OCI-LY7 (cell line): ENCODE results near the gene SLC20A1. TPM values are rescaled to one million over a fixed set of nuclear protein-coding genes. Genes with fewer than 3 reads are reported as not detected.
"Not testable (repeated sequence)": the region's sequence is repeated elsewhere in the genome, so short reads cannot be mapped to it uniquely, and the experiment has no call there.

Source experiments
- BruUV-seq: library from RNA; stranded (reverse); fragments of 400-500 nt; replicated peaks from 2 replicates; lab custom pipeline; 2021; lab: Mats Ljungman, UMichigan
- CTCF ChIA-PET: fragments of 300-600 bp; sonication (Branson Sonifier 250); formaldehyde crosslinking; loops from one replicate; lab custom pipeline; 2022; ENCODE audit warnings: antibody characterized with exemption; ENCODE audit not compliant: unreplicated experiment; lab: Charles Lee
- POLR2A ChIA-PET: fragments of 300-600 bp; sonication (Branson Sonifier 250); formaldehyde crosslinking; loops from one replicate; lab custom pipeline; 2022; ENCODE audit warnings: antibody characterized with exemption; lab: Charles Lee
- DNase-seq: peaks from one replicate; pipeline ENCODE4 v3.0.0-alpha.2; 2015; ENCODE audit warnings: low spot score
- H2AFZ ChIP-seq: fragments of 200-600 bp; sonication (generic), shearing (Covaris generic); 2 replicates; pipeline ENCODE4 v1.6.1; 2014; ENCODE audit warnings: mild to moderate bottlenecking, antibody characterized with exemption, low read length, moderate library complexity
- H3K27ac ChIP-seq: fragments of 200-600 bp; sonication (generic); 2 replicates; pipeline ENCODE4 v1.5.1; 2014; ENCODE audit warnings: mixed run types, low read depth, mild to moderate bottlenecking, moderate library complexity, low read length, inconsistent platforms; ENCODE audit not compliant: poor library complexity, severe bottlenecking
- H3K36me3 ChIP-seq: fragments of 200-600 bp; sonication (generic); 2 replicates; pipeline ENCODE4 v1.6.1; 2014; ENCODE audit warnings: mild to moderate bottlenecking, antibody characterized with exemption, low read length, moderate library complexity, mixed read lengths; ENCODE audit not compliant: insufficient read depth
- H3K4me1 ChIP-seq: fragments of 200-600 bp; sonication (generic); 2 replicates; pipeline ENCODE4 v1.5.1; 2014; ENCODE audit warnings: mild to moderate bottlenecking, low read length; ENCODE audit not compliant: insufficient read depth, poor library complexity, severe bottlenecking
- H3K4me2 ChIP-seq: fragments of 200-600 bp; sonication (generic); 2 replicates; pipeline ENCODE4 v1.6.1; 2014; ENCODE audit warnings: mild to moderate bottlenecking, low read length
- H3K4me3 ChIP-seq: fragments of 200-600 bp; sonication (generic); 2 replicates; pipeline ENCODE4 v1.5.1; 2014; ENCODE audit warnings: mild to moderate bottlenecking, low read depth, low read length; ENCODE audit not compliant: poor library complexity, severe bottlenecking
- H3K79me2 ChIP-seq: fragments of 200-600 bp; sonication (generic); 2 replicates; pipeline ENCODE4 v1.6.1; 2016; ENCODE audit warnings: low read depth, mild to moderate bottlenecking, low read length, moderate library complexity, mixed read lengths; ENCODE audit not compliant: insufficient read depth
- H3K9me2 ChIP-seq: fragments of 200-600 bp; sonication (generic); 2 replicates; pipeline ENCODE4 v1.6.1; 2016; ENCODE audit warnings: mild to moderate bottlenecking, low read length, mixed read lengths; ENCODE audit not compliant: insufficient read depth
- H3K9me3 ChIP-seq: fragments of 200-600 bp; sonication (generic); 2 replicates; pipeline ENCODE4 v1.6.1; 2014; ENCODE audit warnings: mild to moderate bottlenecking, mixed run types, low read length, mixed read lengths
- H4K20me1 ChIP-seq: fragments of 200-600 bp; sonication (generic); 2 replicates; pipeline ENCODE4 v1.6.1; 2014; ENCODE audit warnings: mild to moderate bottlenecking, antibody characterized with exemption, low read length, moderate library complexity, mixed read lengths; ENCODE audit not compliant: insufficient read depth
- EZH2phosphoT487 ChIP-seq: fragments of 200-600 bp; sonication (generic); IDR thresholded peaks from 2 replicates; pipeline ENCODE4 v1.6.1; 2018; ENCODE audit warnings: low read depth, borderline replicate concordance, mild to moderate bottlenecking, mixed run types, antibody characterized with exemption, low read length, moderate library complexity, mixed read lengths
- intact Hi-C: fragments of 100-400 bp; cut with micrococcal nuclease; formaldehyde crosslinking; loops from one replicate; pipeline ENCODE4 v1.10.0; 2022; ENCODE audit not compliant: unreplicated experiment
- total RNA-seq, 2 experiments: library from RNA; depleted of rRNA in 1 of 2; stranded (reverse); fragments of >200 nt in 1 of 2; shearing (Covaris generic) in 1 of 2; gene quantifications; 2 replicates each; pipeline ENCODE4 v1.2.3, GENCODE V29; 2014 to 2022
- TF ChIP-seq, protein P1 (sequence below): fragments of 200-600 bp; sonication (generic); conservative IDR thresholded peaks from 2 replicates; pipeline ENCODE4 v1.5.1; 2014; ENCODE audit warnings: mild to moderate bottlenecking, antibody characterized with exemption, low read length, moderate library complexity, mixed read lengths

The SLC20A1 gene
- total RNA-seq, 2 experiments from 2014 or later = 64.8 to 89.5 TPM

DNA sequence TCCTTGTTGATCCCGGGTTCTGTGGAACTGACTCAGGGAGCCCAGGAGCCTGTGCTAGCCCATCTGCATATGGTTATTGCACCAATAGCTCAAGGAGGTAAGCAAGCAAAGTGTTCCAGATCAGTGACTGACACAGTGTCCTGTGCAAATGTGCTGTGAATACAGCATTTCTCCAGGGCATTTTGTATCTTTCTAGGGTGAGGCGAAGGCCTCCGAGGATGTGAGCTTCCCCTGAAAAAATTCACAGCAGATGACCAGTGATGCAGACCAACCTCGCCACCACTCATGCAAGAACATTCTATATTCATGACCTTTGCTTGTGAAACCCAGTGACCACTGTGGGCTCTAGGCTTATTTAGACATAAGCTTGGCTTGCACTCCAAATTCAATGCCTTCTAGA, 59.8 kb downstream of the SLC20A1 start:
- Histone ChIP-seq H3K9me3 (no peaks in the 10 kb centered on the region), H3K36me3 (no peaks in the 10 kb centered on the region), H3K4me2 (no peak overlapping the region), H3K4me1 (peaks cover 14% of the 10 kb centered on the region), H3K27ac (no peak overlapping the region), H3K9me2 (no peaks in the 10 kb centered on the region), H3K79me2 (no peaks in the 10 kb centered on the region), H2AFZ (no peak overlapping the region), H4K20me1 (no peaks in the 10 kb centered on the region), H3K4me3 (no peak overlapping the region)
- no TSS peak for BruUV-seq
- no peak for DNase-seq
- no peak for TF ChIP-seq EZH2phosphoT487
- TF ChIP-seq, protein P1, sequence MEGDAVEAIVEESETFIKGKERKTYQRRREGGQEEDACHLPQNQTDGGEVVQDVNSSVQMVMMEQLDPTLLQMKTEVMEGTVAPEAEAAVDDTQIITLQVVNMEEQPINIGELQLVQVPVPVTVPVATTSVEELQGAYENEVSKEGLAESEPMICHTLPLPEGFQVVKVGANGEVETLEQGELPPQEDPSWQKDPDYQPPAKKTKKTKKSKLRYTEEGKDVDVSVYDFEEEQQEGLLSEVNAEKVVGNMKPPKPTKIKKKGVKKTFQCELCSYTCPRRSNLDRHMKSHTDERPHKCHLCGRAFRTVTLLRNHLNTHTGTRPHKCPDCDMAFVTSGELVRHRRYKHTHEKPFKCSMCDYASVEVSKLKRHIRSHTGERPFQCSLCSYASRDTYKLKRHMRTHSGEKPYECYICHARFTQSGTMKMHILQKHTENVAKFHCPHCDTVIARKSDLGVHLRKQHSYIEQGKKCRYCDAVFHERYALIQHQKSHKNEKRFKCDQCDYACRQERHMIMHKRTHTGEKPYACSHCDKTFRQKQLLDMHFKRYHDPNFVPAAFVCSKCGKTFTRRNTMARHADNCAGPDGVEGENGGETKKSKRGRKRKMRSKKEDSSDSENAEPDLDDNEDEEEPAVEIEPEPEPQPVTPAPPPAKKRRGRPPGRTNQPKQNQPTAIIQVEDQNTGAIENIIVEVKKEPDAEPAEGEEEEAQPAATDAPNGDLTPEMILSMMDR = no peak
- CTCF ChIA-PET = no interaction called here
- intact Hi-C loops = no loop called here
- POLR2A ChIA-PET = interaction anchor here (0.8 to 1.7 kb wide), 2 partner anchors 20 kb away, joined by 3 to 7 read pairs; no protein-coding TSS in a partner anchor

DNA sequence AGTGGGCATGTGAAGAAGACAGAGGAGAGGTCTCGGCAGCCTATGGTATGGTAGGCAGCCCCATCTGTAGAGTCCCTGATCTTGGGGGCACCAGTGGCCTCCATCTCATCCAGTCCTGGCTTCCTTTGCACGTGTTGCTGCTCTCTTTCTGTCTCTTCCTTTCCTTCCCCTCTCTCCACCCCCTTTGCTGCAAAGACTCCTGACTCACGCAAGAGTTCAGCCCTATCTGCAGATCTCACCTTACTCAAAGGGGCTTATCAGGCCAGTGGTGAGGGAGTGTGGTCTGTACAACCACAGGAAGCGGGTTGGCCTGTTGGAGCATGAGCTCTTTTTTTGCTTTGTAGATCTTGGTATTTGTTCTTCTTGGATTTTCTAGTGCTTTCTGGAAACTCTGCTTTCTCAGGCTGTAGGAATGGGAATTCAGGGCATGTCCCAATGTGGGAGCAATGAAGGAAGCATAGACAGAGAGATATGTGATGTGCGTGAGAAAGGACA, 60.5 kb downstream of the SLC20A1 start:
- POLR2A ChIA-PET = interaction anchor here (0.6 to 1.7 kb wide), 3 partner anchors 20 to 61 kb away, joined by 3 to 7 read pairs (median 3); no protein-coding TSS in a partner anchor
- TF ChIP-seq, protein P1 = no peak
- TF ChIP-seq EZH2phosphoT487 = no peak
- H2AFZ ChIP-seq = no peak overlapping the region

DNA sequence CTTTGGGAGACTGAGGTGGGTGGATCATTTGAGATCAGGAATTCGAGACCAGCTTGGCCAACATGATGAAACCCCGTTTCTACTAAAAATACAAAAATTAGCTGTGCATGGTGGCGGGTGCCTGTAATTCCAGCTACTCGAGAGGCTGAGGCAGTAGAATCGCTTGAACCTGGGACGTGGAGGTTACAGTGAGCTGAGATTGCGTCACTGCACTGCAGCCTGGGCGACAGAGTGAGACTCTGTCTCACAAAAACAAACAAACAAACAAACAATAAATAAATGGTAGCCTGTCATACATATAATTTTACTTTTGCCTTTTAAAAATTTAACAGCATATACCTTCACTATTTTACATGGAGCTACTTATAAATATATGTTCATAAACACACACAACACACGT, 61.2 kb downstream of the SLC20A1 start:
- H3K4me2 ChIP-seq, H3K27ac ChIP-seq, CTCF ChIA-PET, H3K79me2 ChIP-seq, H4K20me1 ChIP-seq, DNase-seq, H3K4me3 ChIP-seq, H2AFZ ChIP-seq, intact Hi-C loops, H3K9me2 ChIP-seq, H3K36me3 ChIP-seq, H3K9me3 ChIP-seq, BruUV-seq: not testable (repeated sequence)
- peaks cover 14% of the 10 kb centered on the region for H3K4me1 ChIP-seq
- POLR2A ChIA-PET = interaction anchor here (0.6 to 1.7 kb wide), 2 partner anchors 21 to 62 kb away, joined by 3 to 7 read pairs; no protein-coding TSS in a partner anchor

More for the DNA sequence above, 60.5 kb downstream of the SLC20A1 start:
- no peak for DNase-seq
- Histone ChIP-seq H3K27ac (no peak overlapping the region), H3K4me2 (no peak overlapping the region), H4K20me1 (no peaks in the 10 kb centered on the region), H3K4me3 (no peak overlapping the region), H3K9me2 (no peaks in the 10 kb centered on the region), H3K4me1 (peaks cover 14% of the 10 kb centered on the region), H3K36me3 (no peaks in the 10 kb centered on the region), H3K9me3 (no peaks in the 10 kb centered on the region), H3K79me2 (no peaks in the 10 kb centered on the region)
- CTCF ChIA-PET = no interaction called here
- BruUV-seq = no TSS peak
- intact Hi-C loops = no loop called here
